Mucosa of rectum (tissue), 2 donors: Measurements from ENCODE around the gene CHD5.

Experiments
- H3K27ac ChIP-seq, 2 donors: one replicate each; pipeline ENCODE4 v1.7.0; 2013; ENCODE audit warnings: inconsistent platforms in 2 of 2, low read depth in 2 of 2, low read length in 2 of 2
- H3K27me3 ChIP-seq, 2 donors: one replicate each; pipeline ENCODE4 v1.7.0; 2013; ENCODE audit warnings: low read length in 2 of 2; ENCODE audit not compliant: control insufficient read depth in 2 of 2, insufficient read depth in 2 of 2
- H3K36me3 ChIP-seq, 2 donors: one replicate each; pipeline ENCODE4 v1.7.0; 2013; ENCODE audit warnings: low read length in 2 of 2; ENCODE audit not compliant: control insufficient read depth in 2 of 2, insufficient read depth in 2 of 2
- H3K4me1 ChIP-seq, 2 donors: one replicate each; pipeline ENCODE4 v1.7.0; 2013; ENCODE audit warnings: low read length in 2 of 2, mild to moderate bottlenecking in 1 of 2; ENCODE audit not compliant: control insufficient read depth in 2 of 2, insufficient read depth in 2 of 2
- H3K4me3 ChIP-seq, 2 donors: one replicate each; pipeline ENCODE4 v1.7.0; 2013; ENCODE audit warnings: low read length in 2 of 2
- H3K9ac ChIP-seq, 2 donors: one replicate each; pipeline ENCODE4 v1.7.0; 2013; ENCODE audit warnings: low read length in 2 of 2, low read depth in 1 of 2, mild to moderate bottlenecking in 1 of 2
- H3K9me3 ChIP-seq, 2 donors: one replicate each; pipeline ENCODE4 v1.7.0; 2013; ENCODE audit warnings: low read length in 2 of 2; ENCODE audit not compliant: control insufficient read depth in 2 of 2
- donor health status: healthy.
- donor health status: Normal muscosa, but diverticular disease.

Gene CHD5

DNA sequence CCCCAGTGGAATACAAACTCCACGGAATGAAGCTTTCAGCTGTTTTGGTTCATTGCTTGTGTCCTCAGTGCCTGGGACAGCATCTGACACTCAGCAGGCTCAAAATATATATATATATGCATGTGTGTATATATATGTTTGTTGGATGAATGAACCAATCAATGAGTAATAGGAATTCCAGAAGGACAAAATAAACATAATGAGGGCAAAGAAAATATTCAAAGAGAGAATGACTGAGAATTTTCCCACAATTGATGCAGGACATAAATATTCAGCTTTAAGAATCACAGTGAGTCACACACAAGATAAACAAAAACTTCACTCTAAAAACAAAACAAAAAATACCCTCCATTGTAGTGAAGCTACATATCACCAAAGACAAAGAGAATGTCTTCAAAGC lies 64.0 kb downstream of the CHD5 start:
- no peak overlapping the region for H3K9ac ChIP-seq
- H3K4me3 ChIP-seq, result no peak overlapping the region
- no peaks in the 10 kb centered on the region for H3K4me1 ChIP-seq
- no peaks in the 10 kb centered on the region for H3K36me3 ChIP-seq
- no peaks in the 10 kb centered on the region for H3K27me3 ChIP-seq
- no peak overlapping the region for H3K27ac ChIP-seq
- H3K9me3 ChIP-seq, result no peaks in the 10 kb centered on the region

DNA sequence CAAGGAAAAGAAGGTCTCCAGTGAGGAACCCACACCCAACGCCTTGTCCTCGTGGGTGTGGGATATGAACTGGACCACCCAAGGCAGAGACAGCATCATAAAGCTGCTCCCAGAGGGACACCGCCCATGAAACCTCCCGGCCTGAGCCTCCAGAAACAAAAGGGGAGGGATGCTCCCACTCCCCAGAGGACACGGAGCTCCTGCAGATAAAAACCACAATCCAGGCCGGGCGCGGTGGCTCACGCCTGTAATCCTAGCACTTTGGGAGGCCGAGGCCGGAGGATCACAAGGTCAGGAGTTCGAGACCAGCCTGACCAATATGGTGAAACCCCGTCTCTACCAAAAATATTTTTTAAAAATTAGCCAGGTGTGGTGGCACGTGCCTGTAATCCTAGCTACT lies 66.4 kb downstream of the CHD5 start:
- Histone ChIP-seq H3K36me3 (no peaks in the 10 kb centered on the region), H3K9me3 (no peaks in the 10 kb centered on the region), H3K27me3 (no peaks in the 10 kb centered on the region), H3K27ac (no peak overlapping the region), H3K4me1 (no peaks in the 10 kb centered on the region), H3K4me3 (no peak overlapping the region), H3K9ac (no peak overlapping the region)

DNA sequence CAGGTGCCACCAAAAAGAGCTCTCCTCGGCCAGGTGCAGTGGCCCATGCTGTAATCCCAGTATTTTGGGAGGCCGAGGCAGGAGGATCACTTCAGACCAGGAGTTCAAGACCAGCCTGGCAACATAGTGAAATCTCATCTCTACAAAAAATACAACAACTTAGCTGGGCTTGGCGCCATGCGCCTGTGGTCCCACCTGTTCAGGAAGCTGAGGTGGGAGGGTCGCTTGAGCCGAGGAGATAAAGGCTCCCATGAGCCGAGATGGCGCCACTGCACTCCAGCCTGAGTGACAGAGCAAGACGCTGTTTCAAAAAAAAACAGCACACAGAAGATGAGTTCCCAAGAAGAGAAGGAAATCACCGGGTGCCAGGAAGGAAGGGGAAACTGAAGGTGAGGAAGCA lies 67.0 kb downstream of the CHD5 start:
- H3K36me3 ChIP-seq, result no peaks in the 10 kb centered on the region
- no peak overlapping the region for H3K27ac ChIP-seq

DNA sequence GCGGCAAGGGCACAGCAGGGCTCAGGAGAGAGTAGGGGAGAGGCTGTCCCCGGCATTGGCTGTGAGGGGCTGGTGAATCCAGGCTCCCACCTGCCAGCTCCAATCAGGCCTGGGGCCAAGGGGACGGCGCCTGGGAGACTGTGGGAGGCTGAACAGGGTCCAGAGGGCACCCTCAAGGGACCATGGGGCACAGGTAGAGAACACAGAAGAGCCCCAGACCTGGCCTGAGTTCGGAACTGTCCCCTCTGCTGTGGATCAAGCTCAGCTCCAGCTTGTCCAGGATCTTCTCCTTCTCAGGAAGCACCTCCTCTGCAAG lies 67.5 kb downstream of the CHD5 start:
- Histone ChIP-seq H3K9ac (no peak overlapping the region), H3K9me3 (no peaks in the 10 kb centered on the region), H3K27ac (no peak overlapping the region), H3K27me3 (no peaks in the 10 kb centered on the region), H3K36me3 (no peaks in the 10 kb centered on the region), H3K4me1 (no peaks in the 10 kb centered on the region), H3K4me3 (no peak overlapping the region)

More for the DNA sequence above, 67.0 kb downstream of the CHD5 start:
- Histone ChIP-seq H3K27me3 (no peaks in the 10 kb centered on the region), H3K9me3 (no peaks in the 10 kb centered on the region), H3K9ac (no peak overlapping the region), H3K4me1 (no peaks in the 10 kb centered on the region), H3K4me3 (no peak overlapping the region)

DNA sequence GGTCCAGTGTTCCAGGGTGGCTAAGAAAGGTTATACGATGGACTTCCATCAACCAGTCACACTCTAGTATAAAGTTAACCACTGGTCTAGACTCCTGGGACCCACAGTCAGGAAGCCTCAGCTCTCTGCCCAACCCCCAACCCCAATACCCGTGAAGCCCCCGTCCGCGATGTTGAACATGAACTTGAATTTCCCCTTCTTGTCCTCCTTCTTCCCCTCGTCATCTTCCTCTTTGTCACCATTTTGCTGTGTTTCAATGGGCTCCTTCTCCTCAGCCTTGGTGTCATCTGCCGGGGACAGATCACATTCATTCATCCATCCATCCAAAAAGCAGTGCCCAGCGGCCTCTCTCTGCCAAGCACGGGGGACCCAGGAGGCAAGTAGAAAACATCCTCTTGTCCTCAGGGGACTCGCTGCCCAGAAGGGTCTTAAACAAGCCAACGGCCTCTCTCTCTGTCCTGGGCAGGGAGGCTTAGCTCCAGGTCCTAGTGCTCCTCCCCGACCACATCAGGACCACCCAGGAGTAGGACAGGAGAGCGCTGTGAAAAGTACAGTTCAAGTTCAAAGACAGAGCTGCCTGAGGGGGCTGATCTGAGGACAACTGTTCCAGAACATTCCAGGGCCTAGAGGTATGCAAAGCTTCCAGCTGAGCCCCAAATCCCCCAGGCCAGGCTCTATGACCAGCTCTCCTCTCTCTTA lies 68.0 kb downstream of the CHD5 start:
- H3K9ac ChIP-seq, result no peak overlapping the region
- no peak overlapping the region for H3K4me3 ChIP-seq
- no peaks in the 10 kb centered on the region for H3K9me3 ChIP-seq
- H3K36me3 ChIP-seq, result no peaks in the 10 kb centered on the region
- H3K27ac ChIP-seq, result no peak overlapping the region
- no peaks in the 10 kb centered on the region for H3K27me3 ChIP-seq
- no peaks in the 10 kb centered on the region for H3K4me1 ChIP-seq

DNA sequence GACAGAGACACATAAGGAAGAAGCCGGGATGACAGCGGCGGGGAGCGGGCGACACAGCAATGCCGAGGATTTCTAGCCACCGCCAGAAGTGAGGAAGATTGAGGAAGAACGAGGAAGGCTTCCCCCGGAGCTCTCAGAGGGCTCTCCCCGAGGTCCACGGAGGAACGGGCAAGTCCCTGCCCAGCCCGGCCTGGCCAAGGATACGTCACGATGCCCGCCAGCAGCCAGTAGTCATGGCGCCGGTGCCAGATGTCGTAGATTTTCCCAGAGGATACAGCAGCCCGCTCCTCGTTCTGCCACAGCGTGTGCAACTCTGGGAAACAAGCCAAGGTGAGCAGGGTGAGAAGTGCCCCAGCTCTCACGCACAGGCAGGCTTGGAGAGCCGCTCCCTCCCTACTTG lies 68.5 kb downstream of the CHD5 start:
- no peak overlapping the region for H3K4me3 ChIP-seq
- no peak overlapping the region for H3K9ac ChIP-seq
- H3K36me3 ChIP-seq, result no peaks in the 10 kb centered on the region
- H3K9me3 ChIP-seq, result no peaks in the 10 kb centered on the region
- no peaks in the 10 kb centered on the region for H3K27me3 ChIP-seq
- H3K27ac ChIP-seq, result no peak overlapping the region
- no peaks in the 10 kb centered on the region for H3K4me1 ChIP-seq

DNA sequence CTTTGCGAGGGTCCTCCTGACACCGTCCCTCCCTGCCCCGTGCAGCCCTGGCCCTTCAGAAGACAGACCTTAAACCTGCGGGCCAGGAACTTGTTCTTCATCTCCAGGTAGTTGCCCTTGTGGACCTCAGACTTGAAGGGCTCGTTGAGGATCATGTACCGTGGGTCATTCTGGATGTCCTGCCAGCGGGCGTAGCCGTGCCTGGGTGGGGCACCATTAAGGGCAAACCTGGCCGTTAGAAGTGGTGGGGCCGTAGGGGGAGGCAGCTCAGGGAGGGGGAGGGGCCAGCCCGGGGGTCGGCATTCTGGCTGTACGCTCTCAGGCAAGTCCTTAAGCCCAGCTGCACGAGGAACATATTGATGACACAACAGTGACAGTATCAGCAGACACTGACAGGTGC lies 69.8 kb downstream of the CHD5 start:
- Histone ChIP-seq H3K9ac (no peak overlapping the region), H3K9me3 (no peaks in the 10 kb centered on the region)

DNA sequence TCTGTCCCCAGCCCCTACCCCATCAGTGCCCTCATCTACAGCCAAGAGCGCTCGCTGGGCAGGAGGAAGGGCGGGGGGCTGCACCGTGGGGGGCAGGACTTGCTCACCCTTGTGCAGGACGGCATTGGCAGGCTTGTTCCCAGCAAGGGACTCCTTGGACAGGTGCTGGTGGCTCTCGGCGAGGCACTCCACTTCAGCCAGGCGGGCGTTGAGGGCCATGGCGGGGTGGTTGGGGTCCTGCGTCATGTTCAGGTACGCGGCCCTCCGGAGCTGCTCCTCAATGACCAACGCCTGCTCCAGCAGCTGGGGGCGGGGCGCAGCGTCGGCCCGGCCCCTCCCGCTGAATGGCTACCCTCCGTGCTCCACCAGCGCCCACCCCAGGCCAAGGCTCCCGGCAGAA lies 70.4 kb downstream of the CHD5 start:
- Histone ChIP-seq H3K27ac (no peak overlapping the region), H3K9me3 (no peaks in the 10 kb centered on the region), H3K4me1 (no peaks in the 10 kb centered on the region), H3K4me3 (no peak overlapping the region), H3K36me3 (no peaks in the 10 kb centered on the region), H3K9ac (no peak overlapping the region), H3K27me3 (no peaks in the 10 kb centered on the region)

More for the DNA sequence above, 69.8 kb downstream of the CHD5 start:
- Histone ChIP-seq H3K36me3 (no peaks in the 10 kb centered on the region), H3K4me1 (no peaks in the 10 kb centered on the region), H3K27ac (no peak overlapping the region), H3K27me3 (no peaks in the 10 kb centered on the region), H3K4me3 (no peak overlapping the region)

DNA sequence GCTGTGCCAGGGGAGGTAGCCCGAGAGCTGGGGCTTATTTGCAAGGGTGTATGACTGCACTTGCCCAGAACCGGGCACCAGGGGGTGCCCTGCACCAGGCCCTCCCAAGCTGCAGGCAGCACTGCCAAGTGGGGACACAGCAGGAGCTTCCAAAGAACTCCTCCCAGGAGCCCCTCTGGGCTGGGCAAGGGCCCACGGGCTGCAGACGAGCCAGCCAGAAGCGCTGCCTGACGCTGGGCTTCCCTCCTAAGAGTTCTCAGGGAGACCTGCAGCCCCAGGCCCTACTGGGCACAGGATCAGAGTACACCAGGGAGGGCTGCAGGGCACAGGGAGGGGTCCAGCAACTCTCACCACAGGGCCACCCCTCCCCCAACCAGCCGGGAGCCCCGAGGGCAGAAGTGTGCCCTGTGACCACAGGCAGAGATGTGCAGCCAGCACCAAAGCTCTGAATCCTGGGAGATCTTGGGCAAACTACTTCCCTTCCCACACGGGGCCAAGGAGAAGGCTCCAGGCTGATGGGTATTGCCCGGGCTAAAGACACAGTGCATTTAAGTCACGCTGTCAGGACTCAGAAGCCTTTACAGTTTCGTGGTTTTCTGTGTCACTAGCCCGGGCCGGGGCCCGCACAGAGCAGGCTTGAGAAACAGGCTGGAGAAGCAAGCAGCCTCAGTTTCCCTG lies 71.0 kb downstream of the CHD5 start:
- H3K9ac ChIP-seq, result no peak overlapping the region
- no peaks in the 10 kb centered on the region for H3K4me1 ChIP-seq
- H3K27ac ChIP-seq, result no peak overlapping the region
- H3K9me3 ChIP-seq, result no peaks in the 10 kb centered on the region
- H3K4me3 ChIP-seq, result no peak overlapping the region
- no peaks in the 10 kb centered on the region for H3K36me3 ChIP-seq
- H3K27me3 ChIP-seq, result no peaks in the 10 kb centered on the region

DNA sequence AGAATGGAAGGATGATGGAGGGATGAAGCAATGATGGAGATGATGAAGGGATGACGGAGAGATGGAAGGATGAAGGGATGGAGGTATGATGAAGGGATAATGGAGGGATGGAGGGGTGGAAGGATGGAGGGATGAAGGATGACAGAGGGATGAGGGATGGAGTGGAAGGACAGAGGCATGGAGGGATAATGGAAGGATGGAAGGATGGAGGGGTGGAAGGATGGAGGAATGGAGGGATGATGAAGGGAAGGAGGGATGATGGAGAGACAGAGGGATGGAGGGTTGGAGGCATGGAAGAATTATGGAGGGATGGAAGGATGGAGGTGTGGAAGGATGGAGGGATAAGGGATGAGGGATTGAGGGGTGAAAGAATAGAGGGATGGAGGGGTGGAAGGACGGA lies 71.6 kb downstream of the CHD5 start:
- H3K4me1 ChIP-seq, result no peaks in the 10 kb centered on the region
- peaks cover 0 to under 1% of the 10 kb centered on the region in 2 donors for H3K27me3 ChIP-seq
- no peaks in the 10 kb centered on the region for H3K36me3 ChIP-seq
- H3K9ac ChIP-seq, result no peak overlapping the region
- H3K27ac ChIP-seq, result no peak overlapping the region
- H3K9me3 ChIP-seq, result no peaks in the 10 kb centered on the region
- no peak overlapping the region for H3K4me3 ChIP-seq
